ENCODE data around the gene EML3.
"Not testable (repeated sequence)": the region's sequence is repeated elsewhere in the genome, so short reads cannot be mapped to it uniquely, and the experiment has no call there.

EML3 gene

GRCh38 chr11:62574363-62575071 is 38.1 kb downstream of the EML3 start:
- Histone ChIP-seq H3K4me3 (ENCODE audit: low read depth in 1 of 2, low read length in 2 of 2) (peak overlapping the region; percentile 53 to 96), H3K9ac (ENCODE audit: low read length) (peak overlapping the region; percentile 79), H3K27ac (ENCODE audit: low read depth, low read length) (peak overlapping the region; percentile 94), H3K9me3 (ENCODE audit: low read length) (no peaks in the 10 kb centered on the region), H3K36me3 (ENCODE audit: insufficient read depth, low read length) (peaks cover 55% of the 10 kb centered on the region), H3K4me1 (ENCODE audit: insufficient read depth, low read length) (peaks cover 23% of the 10 kb centered on the region), H3K27me3 (ENCODE audit: control insufficient read depth in 1 of 2, insufficient read depth in 2 of 2, low read length in 2 of 2) (no peaks in the 10 kb centered on the region)

- H3K27ac ChIP-seq (ENCODE audit: low read depth, low read length) = peak within 1 kb of the TSS; percentile 94
- H3K9ac ChIP-seq (ENCODE audit: low read length) = peak within 1 kb of the TSS; percentile 86
- peaks cover 23% of the 10 kb centered on the region for H3K4me1 ChIP-seq (ENCODE audit: insufficient read depth, low read length)
- H3K36me3 ChIP-seq (ENCODE audit: insufficient read depth, low read length) = peaks cover 54% of the 10 kb centered on the region
- H3K4me3 ChIP-seq (ENCODE audit: low read depth in 1 of 2, low read length in 2 of 2) = peak within 1 kb of the TSS; percentile 79 to 96
- no peaks in the 10 kb centered on the region for H3K9me3 ChIP-seq (ENCODE audit: low read length)
- H3K27me3 ChIP-seq (ENCODE audit: control insufficient read depth in 1 of 2, insufficient read depth in 2 of 2, low read length in 2 of 2) = no peaks in the 10 kb centered on the region
Observed at GRCh38 chr11:62573592-62574362, 38.8 kb downstream of the EML3 start, which contains the start of gene EEF1G. EEF1G (minus strand) TSS chr11:62573891; CDS start chr11:62573842, 49 bp downstream.

GRCh38 chr11:62573006-62573591 is 39.5 kb downstream of the EML3 start:
- Histone ChIP-seq H3K36me3 (ENCODE audit: insufficient read depth, low read length) (peaks cover 48% of the 10 kb centered on the region), H3K27ac (ENCODE audit: low read depth, low read length) (peak overlapping the region; percentile 94), H3K27me3 (ENCODE audit: control insufficient read depth in 1 of 2, insufficient read depth in 2 of 2, low read length in 2 of 2) (no peaks in the 10 kb centered on the region), H3K4me1 (ENCODE audit: insufficient read depth, low read length) (peaks cover 23% of the 10 kb centered on the region), H3K4me3 (ENCODE audit: low read depth in 1 of 2, low read length in 2 of 2) (peak overlapping the region; percentile 79 to 96), H3K9ac (ENCODE audit: low read length) (peak overlapping the region; percentile 86), H3K9me3 (ENCODE audit: low read length) (no peaks in the 10 kb centered on the region)

GRCh38 chr11:62572431-62572830 is 40.1 kb downstream of the EML3 start:
- H3K27me3 ChIP-seq (ENCODE audit: control insufficient read depth in 1 of 2, insufficient read depth in 2 of 2, low read length in 2 of 2) = no peaks in the 10 kb centered on the region
- H3K27ac ChIP-seq (ENCODE audit: low read depth, low read length) = peak overlapping the region; percentile 94
- peaks cover 50% of the 10 kb centered on the region for H3K36me3 ChIP-seq (ENCODE audit: insufficient read depth, low read length)
- no peaks in the 10 kb centered on the region for H3K9me3 ChIP-seq (ENCODE audit: low read length)
- H3K9ac ChIP-seq (ENCODE audit: low read length) = peak overlapping the region; percentile 86
- H3K4me1 ChIP-seq (ENCODE audit: insufficient read depth, low read length) = peaks cover 23% of the 10 kb centered on the region
- peak overlapping the region in 1 of 2 donors; percentile 96 for H3K4me3 ChIP-seq (ENCODE audit: low read depth in 1 of 2, low read length in 2 of 2)

- peaks cover 53% of the 10 kb centered on the region for H3K36me3 ChIP-seq (ENCODE audit: insufficient read depth, low read length)
Observed at GRCh38 chr11:62571493-62571892, 41.1 kb downstream of the EML3 start.

GRCh38 chr11:62570903-62571302 is 41.7 kb downstream of the EML3 start:
- H3K36me3 ChIP-seq (ENCODE audit: insufficient read depth, low read length) = peaks cover 53% of the 10 kb centered on the region
- H3K4me1 ChIP-seq (ENCODE audit: insufficient read depth, low read length) = peaks cover 23% of the 10 kb centered on the region
- not testable (repeated sequence) for H3K27ac ChIP-seq (ENCODE audit: low read depth, low read length); H3K4me3 ChIP-seq (ENCODE audit: low read depth in 1 of 2, low read length in 2 of 2); H3K9me3 ChIP-seq (ENCODE audit: low read length); H3K9ac ChIP-seq (ENCODE audit: low read length); H3K27me3 ChIP-seq (ENCODE audit: control insufficient read depth in 1 of 2, insufficient read depth in 2 of 2, low read length in 2 of 2)

More at GRCh38 chr11:62571493-62571892, 41.1 kb downstream of the EML3 start:
- not testable (repeated sequence) for H3K27ac ChIP-seq (ENCODE audit: low read depth, low read length); H3K27me3 ChIP-seq (ENCODE audit: control insufficient read depth in 1 of 2, insufficient read depth in 2 of 2, low read length in 2 of 2); H3K9me3 ChIP-seq (ENCODE audit: low read length); H3K9ac ChIP-seq (ENCODE audit: low read length); H3K4me3 ChIP-seq (ENCODE audit: low read depth in 1 of 2, low read length in 2 of 2)
- peaks cover 23% of the 10 kb centered on the region for H3K4me1 ChIP-seq (ENCODE audit: insufficient read depth, low read length)

GRCh38 chr11:62569611-62570010 is 43.0 kb downstream of the EML3 start:
- Histone ChIP-seq H3K4me3 (ENCODE audit: low read depth in 1 of 2, low read length in 2 of 2) (no peak overlapping the region), H3K27ac (ENCODE audit: low read depth, low read length) (no peak overlapping the region), H3K36me3 (ENCODE audit: insufficient read depth, low read length) (peaks cover 56% of the 10 kb centered on the region), H3K27me3 (ENCODE audit: control insufficient read depth in 1 of 2, insufficient read depth in 2 of 2, low read length in 2 of 2) (no peaks in the 10 kb centered on the region), H3K4me1 (ENCODE audit: insufficient read depth, low read length) (peaks cover 11% of the 10 kb centered on the region), H3K9me3 (ENCODE audit: low read length) (no peaks in the 10 kb centered on the region), H3K9ac (ENCODE audit: low read length) (no peak overlapping the region)

- no peaks in the 10 kb centered on the region for H3K27me3 ChIP-seq (ENCODE audit: control insufficient read depth in 1 of 2, insufficient read depth in 2 of 2, low read length in 2 of 2)
- no peak overlapping the region for H3K4me3 ChIP-seq (ENCODE audit: low read depth in 1 of 2, low read length in 2 of 2)
- H3K9ac ChIP-seq (ENCODE audit: low read length) = no peak overlapping the region
- H3K36me3 ChIP-seq (ENCODE audit: insufficient read depth, low read length) = peaks cover 51% of the 10 kb centered on the region
- no peak overlapping the region for H3K27ac ChIP-seq (ENCODE audit: low read depth, low read length)
- peaks cover 3% of the 10 kb centered on the region for H3K4me1 ChIP-seq (ENCODE audit: insufficient read depth, low read length)
- no peaks in the 10 kb centered on the region for H3K9me3 ChIP-seq (ENCODE audit: low read length)
Observed at GRCh38 chr11:62567018-62567633, 45.4 kb downstream of the EML3 start.

- Histone ChIP-seq H3K27me3 (ENCODE audit: control insufficient read depth in 1 of 2, insufficient read depth in 2 of 2, low read length in 2 of 2) (no peaks in the 10 kb centered on the region), H3K4me3 (ENCODE audit: low read depth in 1 of 2, low read length in 2 of 2) (no peak overlapping the region), H3K36me3 (ENCODE audit: insufficient read depth, low read length) (peaks cover 43% of the 10 kb centered on the region), H3K9me3 (ENCODE audit: low read length) (no peaks in the 10 kb centered on the region), H3K4me1 (ENCODE audit: insufficient read depth, low read length) (no peaks in the 10 kb centered on the region), H3K9ac (ENCODE audit: low read length) (no peak overlapping the region), H3K27ac (ENCODE audit: low read depth, low read length) (no peak overlapping the region)
Observed at GRCh38 chr11:62566247-62566646, 46.3 kb downstream of the EML3 start.

- Histone ChIP-seq H3K27ac (ENCODE audit: low read depth, low read length) (no peak overlapping the region), H3K9ac (ENCODE audit: low read length) (no peak overlapping the region), H3K4me3 (ENCODE audit: low read depth in 1 of 2, low read length in 2 of 2) (no peak overlapping the region), H3K4me1 (ENCODE audit: insufficient read depth, low read length) (peaks cover 9% of the 10 kb centered on the region), H3K36me3 (ENCODE audit: insufficient read depth, low read length) (peaks cover 34% of the 10 kb centered on the region), H3K27me3 (ENCODE audit: control insufficient read depth in 1 of 2, insufficient read depth in 2 of 2, low read length in 2 of 2) (no peaks in the 10 kb centered on the region), H3K9me3 (ENCODE audit: low read length) (no peaks in the 10 kb centered on the region)
Observed at GRCh38 chr11:62565100-62565802, 47.3 kb downstream of the EML3 start.
